Stomach (tissue), 4 donors: ENCODE measurements around the gene BECN2.

Experiments
- CTCF ChIP-seq, 7 experiments: fragments of 450-650 bp in 4 of 7; fragments of 200-600 bp in 3 of 7; sonication (generic) in 3 of 7; IDR thresholded peaks; one replicate each; pipeline ENCODE4 v1.5.1; 2016 to 2019; ENCODE audit warnings: antibody characterized with exemption in 7 of 7, control low read depth in 2 of 7, mild to moderate bottlenecking in 1 of 7
- POLR2AphosphoS5 ChIP-seq, 3 donors: sonication (generic); formaldehyde crosslinking; IDR thresholded peaks; one replicate each; pipeline ENCODE4 v1.6.1; 2016; ENCODE audit warnings: antibody characterized with exemption in 3 of 3

- no peak for TF ChIP-seq CTCF (IDR thresholded peaks at IDR 0.05)
- no peak for TF ChIP-seq POLR2AphosphoS5 (IDR thresholded peaks at IDR 0.05)
Measured at GRCh38 chr1:242000434-242000833, 42.9 kb downstream of the BECN2 start.
